UCSD-AML1 (cell line): ENCODE measurements around the gene SPIN2B.
"Not testable (repeated sequence)": the region's sequence is repeated elsewhere in the genome, so short reads cannot be mapped to it uniquely, and the experiment has no call there.

Experiments
- DNase-seq: peaks from one replicate; lab custom pipeline; 2025; ENCODE audit not compliant: unreplicated experiment; lab: John Stamatoyannopoulos, UW

SPIN2B gene

DNA sequence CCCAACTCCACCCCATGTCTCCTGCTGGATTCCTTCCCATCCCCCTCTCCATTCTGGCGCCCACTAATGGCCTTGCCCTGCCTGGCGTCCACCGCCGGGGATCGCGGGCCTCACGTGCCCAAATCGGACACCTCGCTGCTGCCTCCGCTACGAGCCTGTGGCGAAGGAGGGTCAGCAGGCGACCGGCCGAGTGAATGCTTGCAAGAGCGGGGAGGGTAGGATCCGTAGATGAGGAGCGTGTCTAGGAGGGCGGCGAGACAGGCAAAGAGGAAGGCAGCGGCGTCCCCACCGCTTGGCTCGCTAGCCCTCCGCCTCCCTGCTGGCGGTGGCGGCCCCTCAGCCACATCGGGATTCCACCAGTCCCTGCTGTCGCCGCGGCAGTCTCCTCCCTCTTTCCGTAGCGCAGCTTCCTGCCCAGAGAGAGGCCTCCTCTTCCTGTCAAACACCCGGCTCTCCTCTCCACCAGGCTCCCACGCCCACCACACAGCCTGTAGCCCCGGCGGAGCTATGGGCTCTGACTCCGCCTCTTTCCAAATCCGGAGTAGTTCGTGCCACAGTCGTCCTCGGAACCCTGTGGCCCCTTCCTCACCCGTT is at the start of gene SPIN2B:
SPIN2B (minus strand) TSS at position 387 of the 594 bp plus-strand sequence.
- DNase-seq, result peak; percentile 87

DNA sequence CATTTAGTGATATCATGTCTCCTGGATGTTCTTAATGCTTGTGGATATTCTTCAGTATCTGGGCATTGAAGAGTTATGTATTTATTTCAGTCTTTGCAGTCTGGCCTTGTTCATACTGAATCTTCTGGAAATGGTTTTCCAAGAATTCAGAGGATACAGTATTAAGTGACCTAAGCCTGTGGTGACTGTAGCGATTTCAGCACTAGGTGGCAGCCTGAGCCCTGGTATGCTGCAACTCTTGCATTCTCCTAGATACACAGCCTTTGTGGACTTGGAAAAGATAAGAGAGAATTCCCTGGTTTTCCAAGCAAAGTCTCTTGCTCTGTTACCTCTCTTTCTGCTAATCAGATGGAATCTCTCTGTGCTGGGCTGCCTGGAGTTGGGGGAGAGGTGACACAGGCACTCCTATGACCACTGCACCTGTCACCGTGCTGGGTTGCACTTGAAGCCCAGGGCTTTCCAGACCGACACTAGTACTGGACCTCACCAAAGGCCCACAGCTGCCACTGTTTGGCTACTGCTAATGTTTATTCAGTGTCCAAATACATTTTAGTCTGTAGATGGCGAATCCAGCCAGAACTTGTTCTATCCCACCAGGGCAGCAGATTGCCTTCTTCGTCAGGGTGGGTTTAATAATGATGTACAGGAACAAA is 35.2 kb upstream of the SPIN2B start:
- peak; percentile 24 for DNase-seq

DNA sequence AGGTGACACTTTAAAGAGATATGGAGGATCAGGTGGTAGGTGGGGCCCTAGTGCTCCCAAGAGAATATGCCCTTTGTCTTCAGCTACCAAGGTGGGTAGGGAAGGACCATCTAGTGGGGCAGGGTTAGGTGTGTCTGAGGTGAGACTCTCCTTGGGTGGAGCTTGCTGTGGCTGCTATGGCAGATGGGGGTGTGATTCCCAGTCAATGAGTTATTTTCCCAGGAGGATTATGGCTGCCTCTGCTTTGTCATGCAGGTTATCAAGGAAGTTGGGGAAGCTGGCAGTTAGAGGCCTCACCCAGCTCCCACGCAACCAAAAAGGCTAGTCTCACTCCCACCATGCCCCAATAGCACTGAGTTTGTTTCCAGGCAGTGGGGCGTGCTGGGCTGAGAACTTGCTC is 33.8 kb upstream of the SPIN2B start:
- DNase-seq, result no peak

DNA sequence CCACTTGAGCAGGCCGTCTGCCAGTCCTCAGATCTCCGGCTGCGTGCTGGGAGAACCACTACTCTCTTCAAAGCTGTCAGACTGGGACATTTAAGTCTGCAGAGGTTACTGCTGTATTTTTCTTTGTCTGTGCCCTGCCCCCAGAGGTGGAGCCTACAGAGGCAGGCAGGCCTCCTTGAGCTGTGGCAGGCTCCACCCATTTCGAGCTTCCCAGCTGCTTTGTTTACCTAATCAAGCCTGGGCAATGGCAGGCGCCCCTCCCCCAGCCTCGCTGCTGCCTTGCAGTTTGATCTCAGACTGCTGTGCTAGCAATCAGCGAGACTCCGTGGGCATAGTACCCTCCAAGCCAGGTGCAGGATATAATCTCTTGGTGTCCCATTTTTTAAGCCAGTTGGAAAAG is 30.9 kb upstream of the SPIN2B start:
- not testable (repeated sequence) for DNase-seq

DNA sequence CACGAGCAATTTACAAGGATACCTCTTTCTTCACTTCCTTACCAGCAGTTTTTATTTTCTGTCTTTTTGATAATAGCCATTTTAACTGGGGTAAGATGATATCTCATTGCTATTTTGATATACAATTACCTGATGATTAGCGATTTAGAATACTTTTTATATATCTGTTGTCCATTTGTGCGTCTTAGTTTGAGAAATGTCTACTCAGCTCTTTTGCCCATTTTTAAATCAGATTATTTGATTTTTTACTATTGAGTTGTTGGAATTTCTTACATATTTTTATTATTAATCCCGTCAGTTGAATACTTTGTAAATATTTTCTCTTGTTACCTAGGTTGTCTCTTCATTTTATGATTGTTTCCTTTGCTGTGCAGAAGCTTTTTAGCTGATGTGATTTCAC is 17.3 kb upstream of the SPIN2B start:
- no peak for DNase-seq

DNA sequence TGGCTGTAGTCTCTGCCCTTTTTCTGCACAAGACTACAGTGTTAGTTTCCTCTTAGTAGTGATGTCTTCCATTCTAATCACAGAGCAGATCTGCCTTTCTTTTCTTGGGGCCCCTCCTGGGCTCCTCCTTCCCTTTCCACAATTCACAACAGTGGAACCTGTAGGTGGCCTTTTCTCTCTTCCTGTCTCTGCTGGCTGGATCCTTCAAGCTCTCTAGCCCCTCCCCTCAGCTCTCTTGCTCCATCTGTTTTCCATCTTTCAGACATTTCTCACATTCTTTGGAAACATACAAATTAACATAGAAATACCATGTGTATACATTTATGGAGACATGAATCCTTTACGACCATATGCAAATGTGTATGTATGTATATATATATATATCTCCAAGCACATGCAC is 16.2 kb upstream of the SPIN2B start:
- no peak for DNase-seq

DNA sequence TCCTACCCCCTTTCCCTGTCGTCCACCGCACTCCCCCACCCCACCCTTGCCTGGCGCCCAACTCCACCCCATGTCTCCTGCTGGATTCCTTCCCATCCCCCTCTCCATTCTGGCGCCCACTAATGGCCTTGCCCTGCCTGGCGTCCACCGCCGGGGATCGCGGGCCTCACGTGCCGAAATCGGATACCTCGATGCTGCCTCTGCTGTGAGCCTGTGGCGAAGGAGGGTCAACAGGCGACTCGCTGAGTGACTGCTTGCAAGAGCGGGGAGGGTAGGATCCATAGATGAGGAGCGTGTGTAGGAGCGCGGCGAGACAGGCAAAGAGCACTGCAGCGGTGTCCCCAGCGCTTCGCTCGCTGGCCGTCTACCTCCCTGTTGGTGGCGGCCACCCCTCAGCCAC is 15.7 kb upstream of the SPIN2B start, which contains the start of gene SPIN2A:
SPIN2A (minus strand) TSS at position 325 of the 400 bp plus-strand sequence. CDS start 800 bp downstream, outside the sequence.
- DNase-seq, result not testable (repeated sequence)

DNA sequence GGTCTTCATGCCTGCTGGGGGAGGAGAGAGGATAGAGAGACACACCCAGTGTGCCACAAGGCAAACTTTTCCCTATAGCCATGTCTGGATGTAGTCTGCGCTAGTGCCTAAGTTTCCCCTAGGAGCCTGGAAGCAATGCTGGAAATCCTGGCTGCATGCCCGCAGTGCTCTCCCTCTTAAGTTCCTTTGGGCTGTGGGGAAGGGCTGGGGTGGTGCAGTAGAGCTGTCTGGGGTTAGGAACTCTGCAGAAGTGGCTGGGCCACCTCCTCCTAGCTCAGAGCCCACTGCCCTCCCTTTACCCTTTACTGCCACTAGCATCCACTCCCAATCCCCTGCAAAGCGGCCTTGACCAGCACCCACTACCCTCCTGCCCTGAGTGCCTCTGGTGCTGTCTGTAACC is 15.2 kb upstream of the SPIN2B start:
- DNase-seq, result not testable (repeated sequence)

DNA sequence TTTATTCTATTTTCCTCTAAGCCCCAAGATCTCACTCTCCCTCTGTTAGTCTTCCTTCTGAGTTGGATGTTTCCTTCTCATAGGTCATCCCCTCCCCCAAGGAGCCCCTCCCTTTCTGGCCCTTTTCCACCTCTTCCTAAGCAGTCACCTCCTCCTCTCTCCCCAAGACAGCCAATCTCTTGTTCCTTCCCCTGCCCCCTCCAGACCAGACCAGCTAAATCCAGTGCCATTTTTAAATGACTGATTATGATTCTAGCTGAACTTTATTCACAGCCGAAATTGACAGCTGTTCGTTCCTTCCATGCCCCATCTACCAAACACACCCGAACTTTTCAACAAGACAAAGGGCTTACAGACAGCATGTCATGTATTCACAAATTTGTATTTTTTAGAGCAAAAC is 13.9 kb upstream of the SPIN2B start:
- DNase-seq, result no peak

DNA sequence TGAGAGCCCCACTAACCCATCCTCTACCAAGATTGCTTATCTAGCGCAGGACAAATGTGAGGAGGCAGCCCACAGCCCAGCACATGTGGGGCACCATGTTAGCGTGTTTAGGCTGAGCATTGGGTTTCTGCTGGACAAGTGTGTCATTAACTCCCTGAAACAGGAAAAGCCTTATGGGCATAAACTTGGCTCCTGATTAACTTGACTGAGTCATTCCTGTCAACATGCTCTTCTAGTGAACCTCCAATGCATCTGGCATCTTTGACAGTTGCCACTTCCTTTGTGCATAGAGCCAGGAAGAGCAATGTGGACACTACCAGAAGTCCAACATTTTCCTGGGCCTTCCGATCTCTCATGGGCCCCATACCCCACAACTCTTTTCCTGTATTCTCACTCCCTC is 13.4 kb upstream of the SPIN2B start:
- no peak for DNase-seq

DNA sequence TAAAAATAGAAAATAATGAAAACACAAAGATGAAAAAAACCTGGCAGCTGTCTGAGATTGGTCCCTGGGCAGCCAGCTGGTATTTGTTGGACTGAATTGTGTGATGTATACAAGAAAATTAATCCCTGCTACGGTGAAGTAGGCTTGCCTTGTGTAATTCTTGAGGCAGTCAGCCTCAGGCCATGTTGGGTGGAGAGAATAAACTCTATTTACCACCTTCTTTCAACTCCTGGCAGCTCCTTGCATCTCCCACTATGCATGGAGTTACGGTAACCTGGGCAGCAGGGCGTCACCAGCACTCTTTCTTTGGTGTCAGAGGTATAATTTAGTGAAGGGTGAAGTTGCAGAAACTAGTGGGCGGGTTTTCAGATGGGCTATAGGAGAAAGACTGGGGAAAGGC is 12.4 kb upstream of the SPIN2B start:
- DNase-seq, result no peak

DNA sequence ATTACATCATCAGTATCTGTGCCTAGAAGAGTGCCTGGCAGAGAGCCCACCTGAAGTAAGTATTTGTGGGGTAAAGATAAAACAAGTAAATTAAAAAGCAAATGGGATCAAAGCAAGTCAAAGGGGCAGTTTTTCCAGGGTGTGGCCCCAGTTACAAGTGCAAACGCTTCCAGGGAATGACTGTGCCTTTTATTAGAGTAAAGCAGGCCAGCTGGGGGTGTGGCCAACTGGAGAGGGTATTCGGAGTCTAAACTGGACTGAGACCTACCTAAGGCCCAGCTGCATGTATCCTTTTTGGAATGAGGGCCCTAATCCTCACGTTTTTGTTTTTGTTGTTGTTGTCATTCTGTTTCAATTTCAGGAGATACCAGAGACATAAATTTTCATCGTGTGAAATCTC is 11.9 kb upstream of the SPIN2B start:
- DNase-seq, result not testable (repeated sequence)

DNA sequence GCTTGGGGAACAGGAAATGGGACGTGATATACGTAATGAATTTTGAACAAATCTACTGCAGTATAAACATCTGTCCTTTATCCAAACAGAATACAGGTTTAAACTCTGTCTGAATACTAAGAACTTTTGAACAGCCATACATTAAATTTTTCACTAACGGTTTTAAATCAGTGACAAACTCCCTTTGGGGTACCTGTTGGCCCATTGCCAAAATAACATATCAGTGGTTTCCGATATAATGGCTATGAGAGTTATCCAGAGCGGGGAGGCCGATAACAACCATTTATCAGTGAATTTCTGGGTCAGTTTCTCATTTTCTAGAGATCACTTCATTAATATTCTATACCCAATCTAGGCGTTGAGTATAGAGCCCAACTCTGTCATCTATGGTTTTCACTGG is 10.7 kb upstream of the SPIN2B start:
- DNase-seq, result no peak

DNA sequence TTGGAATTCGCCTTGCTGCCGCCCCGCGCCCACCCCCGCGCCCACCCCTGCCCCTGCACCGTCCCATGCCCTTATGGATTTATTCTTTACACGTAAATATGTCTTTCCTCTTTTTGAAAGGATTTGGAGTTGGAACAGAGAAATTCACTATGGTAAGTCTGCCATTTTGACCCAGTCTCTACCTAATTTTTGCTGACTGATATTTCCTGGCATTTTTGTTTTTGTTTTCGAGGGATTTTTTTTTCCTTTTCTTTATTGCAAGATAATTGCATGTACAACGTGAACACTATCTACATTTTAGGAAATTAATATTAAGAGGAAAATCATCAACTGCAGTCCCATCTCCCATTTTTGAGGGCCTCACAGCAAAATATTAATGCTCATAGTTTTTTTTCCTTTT is 468 bp upstream of the SPIN2B start:
- DNase-seq, result no peak

DNA sequence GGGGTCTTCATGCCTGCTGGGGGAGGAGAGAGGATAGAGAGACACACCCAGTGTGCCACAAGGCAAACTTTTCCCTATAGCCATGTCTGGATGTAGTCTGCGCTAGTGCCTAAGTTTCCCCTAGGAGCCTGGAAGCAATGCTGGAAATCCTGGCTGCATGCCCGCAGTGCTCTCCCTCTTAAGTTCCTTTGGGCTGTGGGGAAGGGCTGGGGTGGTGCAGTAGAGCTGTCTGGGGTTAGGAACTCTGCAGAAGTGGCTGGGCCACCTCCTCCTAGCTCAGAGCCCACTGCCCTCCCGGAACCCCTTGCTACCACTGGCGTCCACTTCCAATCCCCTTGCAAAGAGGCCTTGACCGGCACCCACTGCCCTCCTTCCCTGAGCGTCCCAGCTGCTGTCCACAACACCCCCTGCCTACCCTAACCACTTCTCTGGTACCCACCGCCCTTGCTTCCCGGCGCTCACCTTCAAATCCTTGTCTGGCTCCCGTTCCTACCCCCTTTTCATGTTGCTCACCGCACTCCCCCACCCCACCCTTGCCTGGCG is 658 bp downstream of the SPIN2B start:
- not testable (repeated sequence) for DNase-seq

DNA sequence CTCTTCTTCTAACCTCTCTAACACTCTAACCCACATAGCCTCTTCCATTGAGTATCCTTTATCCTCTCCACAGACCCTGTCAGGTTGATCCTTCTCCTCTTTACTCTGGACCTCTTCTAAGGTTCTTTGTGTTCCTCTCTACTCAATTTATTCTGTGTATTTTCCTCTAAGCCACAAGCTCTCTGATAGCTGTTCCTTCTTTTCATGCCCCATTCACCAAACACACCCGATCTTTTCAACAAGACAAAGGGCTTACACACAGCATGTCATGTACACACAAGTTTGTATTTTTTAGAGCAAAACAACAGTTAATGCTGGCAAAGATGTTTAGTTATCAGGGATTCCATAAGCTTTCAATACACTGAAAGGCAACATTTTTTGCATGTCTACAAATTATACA is 1.9 kb downstream of the SPIN2B start:
- DNase-seq, result no peak

DNA sequence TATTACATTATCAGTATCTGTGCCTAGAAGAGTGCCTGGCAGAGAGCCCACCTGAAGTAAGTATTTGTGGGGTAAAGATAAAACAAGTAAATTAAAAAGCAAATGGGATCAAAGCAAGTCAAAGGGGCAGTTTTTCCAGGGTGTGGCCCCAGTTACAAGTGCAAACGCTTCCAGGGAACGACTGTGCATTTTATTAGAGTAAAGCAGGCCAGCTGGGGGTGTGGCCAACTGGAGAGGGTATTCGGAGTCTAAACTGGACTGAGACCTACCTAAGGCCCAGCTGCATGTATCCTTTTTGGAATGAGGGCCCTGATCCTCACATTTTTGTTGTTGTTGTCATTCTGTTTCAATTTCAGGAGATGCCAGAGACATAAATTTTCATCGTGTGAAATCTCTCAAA is 3.8 kb downstream of the SPIN2B start:
- not testable (repeated sequence) for DNase-seq

DNA sequence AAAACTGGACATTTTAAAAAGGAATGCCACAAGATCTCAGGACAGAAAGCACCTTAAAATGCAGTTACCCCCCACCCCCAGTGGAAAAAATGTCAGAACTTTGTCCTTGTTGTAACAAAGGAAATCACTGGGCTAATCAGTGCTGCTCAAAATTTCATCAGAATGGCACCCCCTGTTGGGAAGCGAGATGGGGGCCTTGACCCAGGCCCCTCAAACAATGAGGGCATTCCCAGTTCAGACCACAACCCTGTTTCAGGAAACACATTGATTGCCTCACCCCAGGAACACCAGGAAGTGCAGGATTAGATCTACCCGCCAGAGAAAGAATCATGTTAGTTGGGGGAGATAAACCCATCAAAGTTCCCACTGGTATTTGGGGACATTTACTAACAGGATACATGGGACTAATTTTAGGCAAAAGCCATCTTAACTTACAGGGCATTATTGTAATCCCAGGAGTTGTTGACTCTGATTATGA is 16.4 kb downstream of the SPIN2B start:
- DNase-seq, result no peak

DNA sequence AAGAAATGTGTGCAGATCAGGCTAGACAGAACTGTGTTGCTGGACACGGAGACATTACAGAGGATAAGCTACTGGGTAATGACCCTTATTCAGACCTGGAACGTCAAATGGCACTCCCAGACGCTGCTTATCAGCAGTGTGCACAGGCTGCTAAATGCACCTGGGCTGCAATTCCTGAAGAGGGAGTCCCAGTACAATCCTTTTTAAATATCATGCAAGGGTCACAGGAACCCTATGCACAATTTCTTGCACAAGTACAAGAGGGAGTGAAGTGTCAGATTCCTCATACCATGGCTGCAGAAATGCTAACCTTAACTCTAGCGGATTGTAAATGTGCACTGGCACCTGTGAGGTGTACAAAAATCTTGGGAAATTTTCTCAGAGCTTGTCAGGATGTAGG is 16.9 kb downstream of the SPIN2B start:
- no peak for DNase-seq

DNA sequence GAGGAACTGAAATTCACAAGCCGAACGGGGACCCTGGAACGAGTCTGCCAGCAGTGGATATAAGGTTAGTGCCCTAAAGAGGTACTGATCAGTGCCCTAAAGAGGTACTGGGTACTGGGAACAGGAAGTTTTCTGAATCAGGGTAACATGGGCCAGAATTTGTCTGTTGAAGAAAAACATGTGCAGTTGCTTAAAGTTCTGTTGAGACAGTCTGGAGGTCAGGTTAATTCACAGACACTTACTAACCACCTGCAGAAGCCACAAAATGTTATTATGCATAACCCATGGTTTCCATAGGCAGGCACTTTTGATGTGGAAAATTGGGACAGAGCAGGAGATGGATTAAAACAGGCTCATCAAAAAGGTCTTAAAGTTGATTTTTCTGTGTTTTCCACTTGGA is 17.9 kb downstream of the SPIN2B start:
- DNase-seq, result no peak

DNA sequence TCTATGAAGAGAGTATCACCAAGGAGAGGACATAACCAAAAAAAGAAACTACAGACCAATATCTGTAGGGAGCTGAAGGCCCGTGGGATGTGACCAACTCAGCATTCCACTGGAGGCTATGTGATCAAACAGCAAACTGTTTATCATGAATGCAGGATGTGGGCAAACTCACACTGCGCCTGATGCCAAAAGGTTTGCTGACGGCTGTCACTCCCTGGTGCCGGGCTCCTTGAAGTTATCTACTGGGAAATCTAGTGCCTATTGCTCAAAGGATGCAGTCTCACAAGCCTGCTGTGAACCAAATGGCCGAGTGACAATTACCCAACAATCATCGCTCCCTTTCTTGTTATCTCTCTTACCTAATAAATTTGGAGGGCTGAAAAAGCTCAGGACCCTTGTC is 18.4 kb downstream of the SPIN2B start:
- peak; percentile 16 for DNase-seq

DNA sequence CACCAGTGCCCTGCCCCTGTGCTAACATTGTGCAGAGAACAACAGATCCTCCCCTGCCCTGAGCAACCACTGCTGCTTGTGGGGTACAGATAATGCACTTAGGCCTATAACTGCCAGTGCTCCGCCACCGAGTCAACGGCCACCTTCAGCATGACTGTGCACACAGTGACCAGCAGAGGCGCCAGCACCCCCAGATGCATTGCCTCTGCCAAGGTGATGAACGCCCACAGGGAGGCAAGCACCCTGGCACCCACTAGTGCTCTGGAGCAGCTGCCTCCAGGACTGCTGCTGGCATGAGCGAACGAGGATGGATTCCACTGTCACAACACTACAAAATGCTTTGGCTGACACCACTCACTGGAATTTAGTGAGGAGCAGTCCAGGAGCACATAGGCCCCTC is 38.2 kb downstream of the SPIN2B start:
- no peak for DNase-seq

DNA sequence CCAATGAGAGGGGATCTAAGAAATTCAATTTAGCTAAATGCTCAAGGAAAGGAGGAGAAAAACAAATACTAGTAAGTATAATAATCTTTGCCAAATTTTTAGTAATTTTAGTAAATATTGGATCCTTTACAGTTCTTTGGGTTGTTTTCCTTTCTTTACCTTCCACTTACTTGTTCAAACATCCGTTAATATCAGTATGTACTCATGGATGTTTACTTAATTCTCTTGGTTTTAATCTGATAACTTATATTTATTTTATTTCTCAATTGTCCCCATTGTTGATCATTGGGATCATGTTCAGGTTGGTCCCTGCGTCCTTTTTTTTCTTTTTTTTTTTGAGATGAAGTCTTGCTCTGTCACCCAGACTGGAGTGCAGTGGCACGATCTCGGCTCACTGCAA is 46.9 kb downstream of the SPIN2B start:
- DNase-seq, result no peak
